Loucy (cell line): ENCODE results near the gene GGACT.

Source experiments
- EZH2phosphoT487 ChIP-seq: fragments of 200-600 bp; IDR thresholded peaks from 2 replicates; pipeline ENCODE4 v1.6.1; 2018; ENCODE audit warnings: antibody characterized with exemption, mild to moderate bottlenecking, moderate library complexity, borderline replicate concordance
- TF ChIP-seq, protein P1 (sequence below): fragments of 200-600 bp; sonication (generic); conservative IDR thresholded peaks from 2 replicates; pipeline ENCODE4 v1.5.1; 2014; ENCODE audit warnings: mild to moderate bottlenecking, antibody characterized with exemption, low read length

DNA sequence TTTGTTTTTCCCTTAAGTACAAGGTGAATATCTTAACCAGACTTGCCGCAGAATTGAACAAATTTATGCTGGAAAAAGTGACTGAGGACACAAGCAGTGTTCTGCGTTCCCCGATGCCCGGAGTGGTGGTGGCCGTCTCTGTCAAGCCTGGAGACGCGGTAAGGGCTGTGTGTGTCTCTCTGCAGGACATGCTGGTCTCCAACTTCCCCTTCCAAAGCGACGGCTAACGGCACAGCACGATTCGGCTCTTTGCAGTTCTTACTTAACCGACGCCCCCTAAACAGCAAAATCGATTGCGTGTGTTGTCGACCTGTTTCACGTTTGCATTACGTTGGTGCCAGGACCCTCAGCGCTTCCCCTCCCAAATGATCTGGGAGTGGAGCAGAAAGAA lies 73.2 kb downstream of the GGACT start:
- TF ChIP-seq, protein P1, sequence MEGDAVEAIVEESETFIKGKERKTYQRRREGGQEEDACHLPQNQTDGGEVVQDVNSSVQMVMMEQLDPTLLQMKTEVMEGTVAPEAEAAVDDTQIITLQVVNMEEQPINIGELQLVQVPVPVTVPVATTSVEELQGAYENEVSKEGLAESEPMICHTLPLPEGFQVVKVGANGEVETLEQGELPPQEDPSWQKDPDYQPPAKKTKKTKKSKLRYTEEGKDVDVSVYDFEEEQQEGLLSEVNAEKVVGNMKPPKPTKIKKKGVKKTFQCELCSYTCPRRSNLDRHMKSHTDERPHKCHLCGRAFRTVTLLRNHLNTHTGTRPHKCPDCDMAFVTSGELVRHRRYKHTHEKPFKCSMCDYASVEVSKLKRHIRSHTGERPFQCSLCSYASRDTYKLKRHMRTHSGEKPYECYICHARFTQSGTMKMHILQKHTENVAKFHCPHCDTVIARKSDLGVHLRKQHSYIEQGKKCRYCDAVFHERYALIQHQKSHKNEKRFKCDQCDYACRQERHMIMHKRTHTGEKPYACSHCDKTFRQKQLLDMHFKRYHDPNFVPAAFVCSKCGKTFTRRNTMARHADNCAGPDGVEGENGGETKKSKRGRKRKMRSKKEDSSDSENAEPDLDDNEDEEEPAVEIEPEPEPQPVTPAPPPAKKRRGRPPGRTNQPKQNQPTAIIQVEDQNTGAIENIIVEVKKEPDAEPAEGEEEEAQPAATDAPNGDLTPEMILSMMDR, result no peak
- TF ChIP-seq EZH2phosphoT487, result no peak
